Endothelial cell of umbilical vein (primary cell): Measurements from ENCODE around the gene LMO7.

ENCODE experiments used
- CTCF ChIP-seq, 2 donors: IDR thresholded peaks; 1 replicate in 1 of 2; 2 replicates in 1 of 2; pipeline ENCODE4 v1.5.1; 2011; ENCODE audit warnings: low read length in 2 of 2, mild to moderate bottlenecking in 2 of 2, moderate library complexity in 2 of 2, control low read depth in 1 of 2, inconsistent platforms in 1 of 2, low read depth in 1 of 2; ENCODE audit not compliant: insufficient read depth in 1 of 2; ENCODE audit errors: extremely low read depth in 1 of 2
- EZH2 ChIP-seq: IDR thresholded peaks from 2 replicates; pipeline ENCODE4 v1.6.1; 2012; ENCODE audit warnings: borderline replicate concordance, low read depth, mild to moderate bottlenecking, moderate library complexity, low read length, inconsistent platforms; ENCODE audit not compliant: severe bottlenecking
- JUN ChIP-seq: IDR thresholded peaks from 2 replicates; pipeline ENCODE4 v1.6.1; 2011; ENCODE audit warnings: borderline replicate concordance, low read depth; ENCODE audit not compliant: insufficient read length, insufficient read depth
- MYC ChIP-seq: IDR thresholded peaks from one replicate; pipeline ENCODE4 v1.6.1; 2011; ENCODE audit warnings: mild to moderate bottlenecking, low read depth, low read length
- POLR2A ChIP-seq: IDR thresholded peaks from 2 replicates; pipeline ENCODE4 v1.6.1; 2012; ENCODE audit warnings: low read depth, mild to moderate bottlenecking, control low read depth, low read length
- POLR2AphosphoS5 ChIP-seq: IDR thresholded peaks from 2 replicates; pipeline ENCODE4 v1.6.1; 2012; ENCODE audit warnings: low read depth, mild to moderate bottlenecking, control low read depth, low read length, moderate library complexity; ENCODE audit not compliant: insufficient read depth

- TF ChIP-seq POLR2A = no peak
- peak; percentile 76 to 78 for TF ChIP-seq CTCF (IDR thresholded peaks at IDR 0.05; ENCODE audit: extremely low read depth in 1 of 2, insufficient read depth in 1 of 2, low read depth in 1 of 2, low read length in 2 of 2)
- TF ChIP-seq EZH2 = no peak
- no peak for TF ChIP-seq JUN
- TF ChIP-seq POLR2AphosphoS5 = no peak
- no peak for TF ChIP-seq MYC
Measured at GRCh38 chr13:75876142-75877050, 240.3 kb downstream of the LMO7 start.
